GM12878 (cell line): ENCODE results near the gene FEV. TPM values are rescaled to one million over a fixed set of nuclear protein-coding genes. Genes with fewer than 3 reads are reported as not detected.
A peak's percentile ranks its signal among the peaks of the same experiment; 100 is the strongest.

Experiments
- ATAC-seq: fragments of 200-7000 bp; cut with Tn5 transposase; 3 replicates; pipeline ENCODE4 v1.9.1; 2020; ENCODE audit warnings: mild to moderate bottlenecking, moderate library complexity
- BruUV-seq: library from RNA; stranded (reverse); fragments of 400-500 nt; replicated peaks from 2 replicates; lab custom pipeline; 2021; lab: Mats Ljungman, UMichigan
- CTCF ChIA-PET: fragments of 300-600 bp; sonication (Branson Sonifier 250); formaldehyde crosslinking; extraction: SDS; loops from one replicate; lab custom pipeline; 2021; ENCODE audit warnings: inconsistent platforms; lab: Yijun Ruan, JAX
- POLR2A ChIA-PET: fragments of 350-600 bp; formaldehyde crosslinking; extraction: SDS; loops from one replicate; lab custom pipeline; 2021; ENCODE audit warnings: inconsistent platforms; lab: Charles Lee
- RAD21 ChIA-PET: fragments of 300-600 bp; sonication (Branson Sonifier 250); formaldehyde crosslinking; loops from one replicate; lab custom pipeline; 2023; ENCODE audit warnings: antibody characterized with exemption; ENCODE audit not compliant: unreplicated experiment; lab: Charles Lee
- SMC1A ChIA-PET: fragments of 300-600 bp; sonication (Branson Sonifier 250); formaldehyde crosslinking; loops from one replicate; lab custom pipeline; 2023; ENCODE audit not compliant: unreplicated experiment, uncharacterized antibody; lab: Charles Lee
- DNase-seq: peaks from one replicate; pipeline ENCODE4 v3.0.0-alpha.2; 2011; ENCODE audit warnings: low read depth, low spot score
- FAIRE-seq: peaks from 3 replicates; lab custom pipeline; 2011; peaks lifted over from hg19 to GRCh38; lab: Jason Lieb, UNC
- H2AFZ ChIP-seq: 2 replicates; pipeline ENCODE4 v1.6.0; 2011; ENCODE audit warnings: low read depth, low read length, control low read depth; ENCODE audit not compliant: control insufficient read depth
- H3K27ac ChIP-seq: 2 replicates; pipeline ENCODE4 v1.5.1; 2011; ENCODE audit warnings: control low read depth; ENCODE audit not compliant: control insufficient read depth, insufficient read depth
- H3K27me3 ChIP-seq, 2 experiments: replicated peaks in 1 of 2; 2 replicates each; pipeline versions ENCODE4 v1.6.0 to v1.6.1; 2011; ENCODE audit warnings: low read length in 1 of 2; ENCODE audit not compliant: control insufficient read depth in 2 of 2, insufficient read depth in 2 of 2
- H3K36me3 ChIP-seq, 2 experiments: 2 replicates each; pipeline ENCODE4 v1.5.1; 2011; ENCODE audit warnings: low read length in 1 of 2; ENCODE audit not compliant: control insufficient read depth in 2 of 2, insufficient read depth in 2 of 2
- H3K4me1 ChIP-seq: 2 replicates; pipeline ENCODE4 v1.6.1; 2011; ENCODE audit warnings: mild to moderate bottlenecking, low read length, moderate library complexity, mixed read lengths; ENCODE audit not compliant: control insufficient read depth, insufficient read depth
- H3K4me2 ChIP-seq: 2 replicates; pipeline ENCODE4 v1.6.0; 2011; ENCODE audit warnings: control low read depth; ENCODE audit not compliant: control insufficient read depth, insufficient read depth
- H3K4me3 ChIP-seq: fragments of 200-600 bp; sonication (generic); 2 replicates; pipeline ENCODE4 v1.5.1; 2016
- H3K79me2 ChIP-seq: 2 replicates; pipeline ENCODE4 v1.6.0; 2011; ENCODE audit warnings: low read length; ENCODE audit not compliant: control insufficient read depth, insufficient read depth
- H3K9ac ChIP-seq: 2 replicates; pipeline ENCODE4 v1.8.0; 2011; ENCODE audit warnings: low read length, control low read depth, mixed read lengths; ENCODE audit not compliant: control insufficient read depth, insufficient read depth
- H3K9me3 ChIP-seq: replicated peaks from 3 replicates; pipeline ENCODE4 v1.5.1; 2011; ENCODE audit warnings: mild to moderate bottlenecking, low read length; ENCODE audit not compliant: control insufficient read depth, insufficient read depth
- H4K20me1 ChIP-seq: 2 replicates; pipeline ENCODE4 v1.6.0; 2011; ENCODE audit not compliant: control insufficient read depth, insufficient read depth
- ESRRA ChIP-seq: IDR thresholded peaks from 2 replicates; pipeline ENCODE4 v1.6.1; 2012; ENCODE audit warnings: mild to moderate bottlenecking, low read length, improper control_type of control experiment
- KLF5 ChIP-seq: fragments of 450-650 bp; IDR thresholded peaks from 2 replicates; pipeline ENCODE4 v1.6.1; 2014; ENCODE audit warnings: mild to moderate bottlenecking; ENCODE audit not compliant: partially characterized antibody
- RAD51 ChIP-seq: fragments of 450-650 bp; IDR thresholded peaks from 2 replicates; pipeline ENCODE4 v1.6.1; 2016; ENCODE audit warnings: moderate library complexity, mild to moderate bottlenecking, inconsistent platforms
- RCOR1 ChIP-seq: conservative IDR thresholded peaks from 2 replicates; pipeline ENCODE4 v1.6.1; 2012; ENCODE audit warnings: low read depth, low read length, improper control_type of control experiment
- WGBS: methylation state at CpG from one replicate; pipeline ENCODE4 v1.1.6; 2016; ENCODE audit warnings: low lambda C conversion rate; ENCODE audit not compliant: insufficient replicate concordance, insufficient coverage; ENCODE audit errors: missing lambda C conversion rate; 5-methylcytosine and 5-hydroxymethylcytosine counted together
- in situ Hi-C: fragments of 300-500 bp; cut with MboI; formaldehyde crosslinking; loops from 9 replicates; pipeline ENCODE4 v1.14.3; 2018; ENCODE audit warnings: mixed read lengths
- intact Hi-C: fragments of 100-400 bp; cut with micrococcal nuclease; formaldehyde crosslinking; loops from one replicate; pipeline ENCODE4 v1.14.2; 2022; ENCODE audit not compliant: unreplicated experiment
- polyA plus RNA-seq, 11 experiments: library from polyadenylated mRNA; depleted of rRNA in 4 of 11; unstranded in 6 of 11; stranded (reverse) in 5 of 11; fragments of >200 nt; fragmentation: Nextera tagmentation in 4 of 11; fragmentation: Illumina TruSeq in 1 of 11; extraction: Ambion mirVana in 4 of 11; extraction: Trizol in 1 of 11; gene quantifications; 1 replicate in 1 of 11; 2 replicates in 10 of 11; pipeline versions ENCODE4 v1.2.1 to v1.2.3, GENCODE V29; 2011 to 2016; ENCODE audit warnings: inconsistent platforms in 2 of 11, missing spikeins in 2 of 11, low read depth in 1 of 11
- total RNA-seq, 4 experiments: library from RNA; depleted of rRNA in 3 of 4; stranded (reverse); fragments of >200 nt in 3 of 4; fragmentation: Illumina TruSeq in 1 of 4; extraction: Trizol in 1 of 4; gene quantifications; 2 replicates each; pipeline versions ENCODE4 v1.2.1 to v1.2.3, GENCODE V29; 2013 to 2021
- TF ChIP-seq, protein P1 (sequence below): fragments of 450-650 bp; formaldehyde crosslinking; IDR thresholded peaks from 2 replicates; pipeline ENCODE4 v1.5.0; 2022; ENCODE audit warnings: mild to moderate bottlenecking, missing genetic modification characterization
- TF ChIP-seq, protein P2 (sequence below): IDR thresholded peaks from 2 replicates; pipeline ENCODE4 v1.6.1; 2012; ENCODE audit warnings: mild to moderate bottlenecking, low read depth, low read length
- TF ChIP-seq, protein P3 (sequence below): fragments of 450-650 bp; IDR thresholded peaks from 2 replicates; pipeline ENCODE4 v1.6.1; 2016; ENCODE audit warnings: mild to moderate bottlenecking

FEV gene
- total and polyA plus RNA-seq, 10 of the 15 experiments (the other 5 are each of a cell fraction or from before 2014, with no cell fraction given), result not detected

DNA sequence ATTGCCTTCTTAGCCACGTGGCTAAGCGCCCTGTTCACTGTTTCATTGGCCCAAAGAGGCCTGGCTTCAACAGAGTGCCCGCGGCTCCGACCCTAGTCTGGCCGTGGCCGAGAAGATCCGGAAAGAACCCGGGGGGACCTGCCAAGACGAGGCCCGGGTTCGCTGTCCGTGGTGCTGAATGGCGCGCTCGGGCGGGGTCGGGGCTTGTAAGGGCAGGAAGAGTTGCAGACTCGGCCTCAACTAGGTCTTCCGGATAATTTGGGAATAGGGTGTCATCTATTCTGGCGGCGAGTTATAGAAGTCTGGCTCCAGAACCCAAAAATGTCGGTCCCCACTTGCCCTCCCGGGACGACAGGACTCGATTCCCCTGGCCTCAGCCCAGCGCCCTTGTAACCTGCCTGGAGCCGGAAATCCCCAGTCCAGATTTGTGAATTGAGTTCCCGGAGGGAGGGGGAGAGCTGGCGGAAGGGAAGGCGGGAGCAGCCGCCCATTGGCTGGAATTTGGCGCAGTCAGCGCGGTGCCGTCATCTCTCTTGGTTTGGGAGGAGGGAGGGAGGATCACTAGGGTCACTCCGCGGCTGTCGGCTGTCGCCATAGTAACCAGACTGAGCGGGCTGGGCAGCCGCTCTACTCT lies 22.0 kb downstream of the FEV start:
- H3K27ac ChIP-seq, result no peak overlapping the region
- POLR2A ChIA-PET, result no interaction called here
- intact Hi-C loops, result no loop called here
- peak; percentile 29; the same call in 2 of the 3 replicates for ATAC-seq
- H2AFZ ChIP-seq, result no peak overlapping the region
- 21% methylated on average over 42 of the region's 42 CpGs for WGBS
- no peaks in the 10 kb centered on the region for H4K20me1 ChIP-seq
- H3K79me2 ChIP-seq, result no peaks in the 10 kb centered on the region
- CTCF ChIA-PET, result no interaction called here
- no TSS peak for BruUV-seq
- H3K4me2 ChIP-seq, result peak overlapping the region; percentile 44; the same call in 1 of the 2 replicates
- SMC1A ChIA-PET, result no interaction called here
- TF ChIP-seq RAD51 (no peak), RCOR1 (0 out of 2 replicates have a peak, but pooled peaks have one; percentile 51), ESRRA (no peak), KLF5 (no peak)
- TF ChIP-seq, protein P1, sequence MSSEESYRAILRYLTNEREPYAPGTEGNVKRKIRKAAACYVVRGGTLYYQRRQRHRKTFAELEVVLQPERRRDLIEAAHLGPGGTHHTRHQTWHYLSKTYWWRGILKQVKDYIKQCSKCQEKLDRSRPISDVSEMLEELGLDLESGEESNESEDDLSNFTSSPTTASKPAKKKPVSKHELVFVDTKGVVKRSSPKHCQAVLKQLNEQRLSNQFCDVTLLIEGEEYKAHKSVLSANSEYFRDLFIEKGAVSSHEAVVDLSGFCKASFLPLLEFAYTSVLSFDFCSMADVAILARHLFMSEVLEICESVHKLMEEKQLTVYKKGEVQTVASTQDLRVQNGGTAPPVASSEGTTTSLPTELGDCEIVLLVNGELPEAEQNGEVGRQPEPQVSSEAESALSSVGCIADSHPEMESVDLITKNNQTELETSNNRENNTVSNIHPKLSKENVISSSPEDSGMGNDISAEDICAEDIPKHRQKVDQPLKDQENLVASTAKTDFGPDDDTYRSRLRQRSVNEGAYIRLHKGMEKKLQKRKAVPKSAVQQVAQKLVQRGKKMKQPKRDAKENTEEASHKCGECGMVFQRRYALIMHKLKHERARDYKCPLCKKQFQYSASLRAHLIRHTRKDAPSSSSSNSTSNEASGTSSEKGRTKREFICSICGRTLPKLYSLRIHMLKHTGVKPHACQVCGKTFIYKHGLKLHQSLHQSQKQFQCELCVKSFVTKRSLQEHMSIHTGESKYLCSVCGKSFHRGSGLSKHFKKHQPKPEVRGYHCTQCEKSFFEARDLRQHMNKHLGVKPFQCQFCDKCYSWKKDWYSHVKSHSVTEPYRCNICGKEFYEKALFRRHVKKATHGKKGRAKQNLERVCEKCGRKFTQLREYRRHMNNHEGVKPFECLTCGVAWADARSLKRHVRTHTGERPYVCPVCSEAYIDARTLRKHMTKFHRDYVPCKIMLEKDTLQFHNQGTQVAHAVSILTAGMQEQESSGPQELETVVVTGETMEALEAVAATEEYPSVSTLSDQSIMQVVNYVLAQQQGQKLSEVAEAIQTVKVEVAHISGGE (CRISPR knock-in tag), result no peak
- TF ChIP-seq, protein P2, sequence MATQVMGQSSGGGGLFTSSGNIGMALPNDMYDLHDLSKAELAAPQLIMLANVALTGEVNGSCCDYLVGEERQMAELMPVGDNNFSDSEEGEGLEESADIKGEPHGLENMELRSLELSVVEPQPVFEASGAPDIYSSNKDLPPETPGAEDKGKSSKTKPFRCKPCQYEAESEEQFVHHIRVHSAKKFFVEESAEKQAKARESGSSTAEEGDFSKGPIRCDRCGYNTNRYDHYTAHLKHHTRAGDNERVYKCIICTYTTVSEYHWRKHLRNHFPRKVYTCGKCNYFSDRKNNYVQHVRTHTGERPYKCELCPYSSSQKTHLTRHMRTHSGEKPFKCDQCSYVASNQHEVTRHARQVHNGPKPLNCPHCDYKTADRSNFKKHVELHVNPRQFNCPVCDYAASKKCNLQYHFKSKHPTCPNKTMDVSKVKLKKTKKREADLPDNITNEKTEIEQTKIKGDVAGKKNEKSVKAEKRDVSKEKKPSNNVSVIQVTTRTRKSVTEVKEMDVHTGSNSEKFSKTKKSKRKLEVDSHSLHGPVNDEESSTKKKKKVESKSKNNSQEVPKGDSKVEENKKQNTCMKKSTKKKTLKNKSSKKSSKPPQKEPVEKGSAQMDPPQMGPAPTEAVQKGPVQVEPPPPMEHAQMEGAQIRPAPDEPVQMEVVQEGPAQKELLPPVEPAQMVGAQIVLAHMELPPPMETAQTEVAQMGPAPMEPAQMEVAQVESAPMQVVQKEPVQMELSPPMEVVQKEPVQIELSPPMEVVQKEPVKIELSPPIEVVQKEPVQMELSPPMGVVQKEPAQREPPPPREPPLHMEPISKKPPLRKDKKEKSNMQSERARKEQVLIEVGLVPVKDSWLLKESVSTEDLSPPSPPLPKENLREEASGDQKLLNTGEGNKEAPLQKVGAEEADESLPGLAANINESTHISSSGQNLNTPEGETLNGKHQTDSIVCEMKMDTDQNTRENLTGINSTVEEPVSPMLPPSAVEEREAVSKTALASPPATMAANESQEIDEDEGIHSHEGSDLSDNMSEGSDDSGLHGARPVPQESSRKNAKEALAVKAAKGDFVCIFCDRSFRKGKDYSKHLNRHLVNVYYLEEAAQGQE, result peak; percentile 98
- TF ChIP-seq, protein P3, sequence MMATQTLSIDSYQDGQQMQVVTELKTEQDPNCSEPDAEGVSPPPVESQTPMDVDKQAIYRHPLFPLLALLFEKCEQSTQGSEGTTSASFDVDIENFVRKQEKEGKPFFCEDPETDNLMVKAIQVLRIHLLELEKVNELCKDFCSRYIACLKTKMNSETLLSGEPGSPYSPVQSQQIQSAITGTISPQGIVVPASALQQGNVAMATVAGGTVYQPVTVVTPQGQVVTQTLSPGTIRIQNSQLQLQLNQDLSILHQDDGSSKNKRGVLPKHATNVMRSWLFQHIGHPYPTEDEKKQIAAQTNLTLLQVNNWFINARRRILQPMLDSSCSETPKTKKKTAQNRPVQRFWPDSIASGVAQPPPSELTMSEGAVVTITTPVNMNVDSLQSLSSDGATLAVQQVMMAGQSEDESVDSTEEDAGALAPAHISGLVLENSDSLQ, result 0 out of 2 replicates have a peak, but pooled peaks have one; percentile 16
- TF ChIP-seq, all 136 proteins: peak for 3
- in situ Hi-C loops, result no loop called here
- no peaks in the 10 kb centered on the region for H3K4me1 ChIP-seq
- peaks cover 12 to 16% of the 10 kb centered on the region in 2 experiments; a peak in 3 of 4 replicates for H3K27me3 ChIP-seq
- H3K9ac ChIP-seq, result no peak overlapping the region
- FAIRE-seq, result no peak
- no peaks in the 10 kb centered on the region for H3K9me3 ChIP-seq
- no peak overlapping the region for H3K4me3 ChIP-seq
- RAD21 ChIA-PET, result no interaction called here
- no peak for DNase-seq
- no peaks in the 10 kb centered on the region for H3K36me3 ChIP-seq
